Loucy (cell line): ENCODE results near the gene C13orf46.

Experiments
- CTCF ChIP-seq: fragments of 200-600 bp; sonication (generic); conservative IDR thresholded peaks from 2 replicates; pipeline ENCODE4 v1.5.1; 2014; ENCODE audit warnings: mild to moderate bottlenecking, antibody characterized with exemption, low read length
- EZH2phosphoT487 ChIP-seq: fragments of 200-600 bp; IDR thresholded peaks from 2 replicates; pipeline ENCODE4 v1.6.1; 2018; ENCODE audit warnings: antibody characterized with exemption, mild to moderate bottlenecking, moderate library complexity, borderline replicate concordance

GRCh38 chr13:113970810-113971470 is 2.9 kb downstream of the C13orf46 start:
- TF ChIP-seq CTCF (no peak), EZH2phosphoT487 (no peak)
